Measurements from ENCODE around the gene DEPDC5. TPM values are rescaled to one million over a fixed set of nuclear protein-coding genes. Genes with fewer than 3 reads are reported as not detected.

Gene DEPDC5
- total and polyA plus RNA-seq, 9 of the 15 experiments (the other 6 are each of a cell fraction or from before 2014, with no cell fraction given), result 2.3 to 12.3 (median 10.7) TPM

- Histone ChIP-seq H3K4me2 (ENCODE audit: insufficient read depth, low read length) (no peak overlapping the region), H3K4me1 (replicated peaks in 1 of 2; ENCODE audit: control insufficient read depth in 2 of 2, insufficient read depth in 2 of 2, low read length in 2 of 2) (peaks cover 3 to 9% of the 10 kb centered on the region in 2 experiments; a peak in 3 of 5 replicates), H3K9ac (ENCODE audit: insufficient read depth in 1 of 2, low read depth in 2 of 2, low read length in 2 of 2) (no peak overlapping the region), H4K20me1 (replicated peaks; ENCODE audit: control insufficient read depth, insufficient read depth, low read length) (peaks cover 45% of the 10 kb centered on the region), H3K27ac (ENCODE audit: extremely low read depth, low read depth, low read length) (no peak overlapping the region), H3K79me2 (ENCODE audit: control insufficient read depth, insufficient read depth, low read length) (peaks cover 65% of the 10 kb centered on the region), H3K36me3 (ENCODE audit: control insufficient read depth, insufficient read depth, low read length) (peaks cover 82% of the 10 kb centered on the region), H3K9me1 (ENCODE audit: control insufficient read depth, insufficient read depth, low read length) (peaks cover 14% of the 10 kb centered on the region), H3K27me3 (ENCODE audit: control insufficient read depth in 2 of 2, insufficient read depth in 2 of 2, low read length in 2 of 2) (no peaks in the 10 kb centered on the region), H2AFZ (ENCODE audit: low read depth, low read length) (no peak overlapping the region), H3K4me3 (no peak overlapping the region), H3K9me3 (replicated peaks; ENCODE audit: control insufficient read depth, insufficient read depth, low read depth, low read length) (no peaks in the 10 kb centered on the region)
- FAIRE-seq (no peak), DNase-seq (ENCODE audit: extremely low read depth in 1 of 4, low spot score in 3 of 4) (no peak), ATAC-seq (no peak)
- 94% methylated on average over 8 of the region's 11 CpGs for WGBS (ENCODE audit: insufficient coverage, low coverage, missing lambda C conversion rate)
- intact Hi-C loops (cut with micrococcal nuclease) (no loop called here), in situ Hi-C loops (cut with MboI) (no loop called here)
- CTCF ChIA-PET (ENCODE audit: low intra/inter-chr PET ratio), result no interaction called here
- POLR2A ChIA-PET, result interaction anchor here (0.7 to 1.1 kb wide), 5 partner anchors 8 to 369 kb away, joined by 3 read pairs; no protein-coding TSS in a partner anchor
- no TSS peak for BruUV-seq (replicated peaks)
- no peak for TF ChIP-seq USF2 (CRISPR knock-in tag; IDR thresholded peaks at IDR 0.05)
- TF ChIP-seq TCFL5 (CRISPR knock-in tag; conservative IDR thresholded peaks at IDR 0.05), result no peak
- TF ChIP-seq ELK3 (CRISPR knock-in tag; IDR thresholded peaks at IDR 0.05), result no peak
- TF ChIP-seq SAFB (IDR thresholded peaks at IDR 0.05; ENCODE audit: borderline replicate concordance, low read depth, low read length), result no peak
- no peak for TF ChIP-seq TOE1 (IDR thresholded peaks at IDR 0.05; ENCODE audit: borderline replicate concordance)
- no peak for TF ChIP-seq TOE1 (CRISPR knock-in tag; IDR thresholded peaks at IDR 0.05; ENCODE audit: borderline replicate concordance, low read depth)
- TF ChIP-seq ZNF551 (CRISPR knock-in tag; IDR thresholded peaks at IDR 0.05), result no peak
- TF ChIP-seq FOXA1 (IDR thresholded peaks at IDR 0.05; ENCODE audit: borderline replicate concordance), result no peak
- no peak for TF ChIP-seq ZNF175 (CRISPR knock-in tag; IDR thresholded peaks at IDR 0.05; ENCODE audit: low read depth)
- TF ChIP-seq, protein P1, sequence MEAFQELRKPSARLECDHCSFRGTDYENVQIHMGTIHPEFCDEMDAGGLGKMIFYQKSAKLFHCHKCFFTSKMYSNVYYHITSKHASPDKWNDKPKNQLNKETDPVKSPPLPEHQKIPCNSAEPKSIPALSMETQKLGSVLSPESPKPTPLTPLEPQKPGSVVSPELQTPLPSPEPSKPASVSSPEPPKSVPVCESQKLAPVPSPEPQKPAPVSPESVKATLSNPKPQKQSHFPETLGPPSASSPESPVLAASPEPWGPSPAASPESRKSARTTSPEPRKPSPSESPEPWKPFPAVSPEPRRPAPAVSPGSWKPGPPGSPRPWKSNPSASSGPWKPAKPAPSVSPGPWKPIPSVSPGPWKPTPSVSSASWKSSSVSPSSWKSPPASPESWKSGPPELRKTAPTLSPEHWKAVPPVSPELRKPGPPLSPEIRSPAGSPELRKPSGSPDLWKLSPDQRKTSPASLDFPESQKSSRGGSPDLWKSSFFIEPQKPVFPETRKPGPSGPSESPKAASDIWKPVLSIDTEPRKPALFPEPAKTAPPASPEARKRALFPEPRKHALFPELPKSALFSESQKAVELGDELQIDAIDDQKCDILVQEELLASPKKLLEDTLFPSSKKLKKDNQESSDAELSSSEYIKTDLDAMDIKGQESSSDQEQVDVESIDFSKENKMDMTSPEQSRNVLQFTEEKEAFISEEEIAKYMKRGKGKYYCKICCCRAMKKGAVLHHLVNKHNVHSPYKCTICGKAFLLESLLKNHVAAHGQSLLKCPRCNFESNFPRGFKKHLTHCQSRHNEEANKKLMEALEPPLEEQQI (IDR thresholded peaks at IDR 0.05), result no peak
- no peak for TF ChIP-seq ZFX (CRISPR knock-in tag; IDR thresholded peaks at IDR 0.05)
- no peak for TF ChIP-seq ZNF830 (CRISPR knock-in tag; IDR thresholded peaks at IDR 0.05)
- TF ChIP-seq SRF (CRISPR knock-in tag; IDR thresholded peaks at IDR 0.05), result no peak
- TF ChIP-seq, protein P2, sequence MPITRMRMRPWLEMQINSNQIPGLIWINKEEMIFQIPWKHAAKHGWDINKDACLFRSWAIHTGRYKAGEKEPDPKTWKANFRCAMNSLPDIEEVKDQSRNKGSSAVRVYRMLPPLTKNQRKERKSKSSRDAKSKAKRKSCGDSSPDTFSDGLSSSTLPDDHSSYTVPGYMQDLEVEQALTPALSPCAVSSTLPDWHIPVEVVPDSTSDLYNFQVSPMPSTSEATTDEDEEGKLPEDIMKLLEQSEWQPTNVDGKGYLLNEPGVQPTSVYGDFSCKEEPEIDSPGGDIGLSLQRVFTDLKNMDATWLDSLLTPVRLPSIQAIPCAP (CRISPR knock-in tag; IDR thresholded peaks at IDR 0.05; ENCODE audit: borderline replicate concordance), result no peak
- no peak for TF ChIP-seq TEAD2 (tag; IDR thresholded peaks at IDR 0.05)
Observed at GRCh38 chr22:31954535-31955523, 201.0 kb downstream of the DEPDC5 start.

All from K562 (cell line).